Neural progenitor cell (in vitro differentiated cells): ENCODE results near the gene DCDC1.

ENCODE experiments used
- EZH2 ChIP-seq: fragments of 200-600 bp; sonication (generic); IDR thresholded peaks from 2 replicates; pipeline ENCODE4 v1.6.1; 2017; ENCODE audit warnings: antibody characterized with exemption, mild to moderate bottlenecking, moderate library complexity
- TF ChIP-seq, protein P1 (sequence below): fragments of 200-600 bp; sonication (generic); IDR thresholded peaks from 2 replicates; pipeline ENCODE4 v1.5.1; 2017; ENCODE audit warnings: antibody characterized with exemption, mild to moderate bottlenecking

DNA sequence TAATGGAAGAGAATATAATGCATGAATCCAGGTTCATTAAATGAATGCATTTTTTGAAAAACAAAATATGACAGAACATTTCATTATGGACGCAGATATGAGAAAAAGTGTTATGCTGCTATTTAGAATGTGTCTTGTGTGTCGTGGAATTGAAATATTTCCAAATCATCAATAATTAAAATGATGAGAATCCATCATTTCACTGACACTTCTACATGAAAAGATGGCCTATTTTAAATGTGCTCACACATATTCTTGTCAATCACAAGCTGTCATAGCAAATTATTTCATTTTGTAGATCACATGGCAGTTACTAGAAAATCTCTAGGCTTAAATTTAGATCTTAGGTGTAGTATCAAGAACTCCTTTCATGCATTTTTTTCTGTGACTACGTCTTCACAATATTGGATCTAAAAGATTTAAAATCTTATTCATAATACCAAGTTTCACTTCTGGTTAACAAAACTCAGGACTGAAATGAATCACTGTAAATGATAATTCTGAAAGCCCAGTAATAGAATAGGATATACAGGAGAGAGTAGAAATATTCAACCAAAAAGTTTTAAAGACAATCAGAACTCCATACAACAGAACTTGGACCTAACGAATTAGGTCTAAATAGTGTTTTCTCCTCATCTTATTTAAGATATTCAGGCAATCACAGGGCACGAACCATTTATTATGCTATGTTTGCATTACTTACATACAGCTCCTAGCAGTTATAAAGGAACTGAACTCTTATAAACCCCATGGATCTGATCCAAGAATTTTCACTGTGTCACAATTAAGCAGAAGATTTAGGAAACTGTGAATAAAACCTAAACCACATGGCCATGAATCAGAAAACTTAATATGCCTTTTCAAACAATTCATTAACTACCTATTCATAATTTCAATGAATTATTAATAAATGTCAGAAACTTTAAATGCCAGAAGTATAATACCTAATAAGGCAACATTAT, 67.7 kb downstream of the DCDC1 start:
- no peak for TF ChIP-seq EZH2
- TF ChIP-seq, protein P1, sequence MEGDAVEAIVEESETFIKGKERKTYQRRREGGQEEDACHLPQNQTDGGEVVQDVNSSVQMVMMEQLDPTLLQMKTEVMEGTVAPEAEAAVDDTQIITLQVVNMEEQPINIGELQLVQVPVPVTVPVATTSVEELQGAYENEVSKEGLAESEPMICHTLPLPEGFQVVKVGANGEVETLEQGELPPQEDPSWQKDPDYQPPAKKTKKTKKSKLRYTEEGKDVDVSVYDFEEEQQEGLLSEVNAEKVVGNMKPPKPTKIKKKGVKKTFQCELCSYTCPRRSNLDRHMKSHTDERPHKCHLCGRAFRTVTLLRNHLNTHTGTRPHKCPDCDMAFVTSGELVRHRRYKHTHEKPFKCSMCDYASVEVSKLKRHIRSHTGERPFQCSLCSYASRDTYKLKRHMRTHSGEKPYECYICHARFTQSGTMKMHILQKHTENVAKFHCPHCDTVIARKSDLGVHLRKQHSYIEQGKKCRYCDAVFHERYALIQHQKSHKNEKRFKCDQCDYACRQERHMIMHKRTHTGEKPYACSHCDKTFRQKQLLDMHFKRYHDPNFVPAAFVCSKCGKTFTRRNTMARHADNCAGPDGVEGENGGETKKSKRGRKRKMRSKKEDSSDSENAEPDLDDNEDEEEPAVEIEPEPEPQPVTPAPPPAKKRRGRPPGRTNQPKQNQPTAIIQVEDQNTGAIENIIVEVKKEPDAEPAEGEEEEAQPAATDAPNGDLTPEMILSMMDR: no peak
